OCI-LY3 (cell line): ENCODE results near the gene TPCN1.

Source experiments
- H2AFZ ChIP-seq: fragments of 200-600, 300-600 bp; shearing (Covaris generic); 2 replicates; pipeline ENCODE4 v1.6.0; 2014; ENCODE audit warnings: antibody characterized with exemption, low read depth, low read length
- H3K27ac ChIP-seq: fragments of 200-600, 300-600 bp; sonication (generic); 2 replicates; pipeline ENCODE4 v1.5.1; 2014; ENCODE audit warnings: mild to moderate bottlenecking, low read length, moderate library complexity, mixed read lengths
- H3K27me3 ChIP-seq: fragments of 200-600, 300-600 bp; sonication (generic); 2 replicates; pipeline ENCODE4 v1.6.1; 2014; ENCODE audit warnings: low read depth, low read length, mixed read lengths
- H3K36me3 ChIP-seq: fragments of 200-600, 300-600 bp; sonication (generic); replicated peaks from 2 replicates; pipeline ENCODE3; 2014; ENCODE audit warnings: low read depth, low read length, mixed read lengths
- H3K4me1 ChIP-seq: fragments of 300-600, 200-600 bp; sonication (generic); 2 replicates; pipeline ENCODE4 v1.6.1; 2014; ENCODE audit warnings: low read length, mixed read lengths
- H3K4me2 ChIP-seq: fragments of 200-600, 300-600 bp; sonication (generic); 2 replicates; pipeline ENCODE4 v1.6.1; 2014; ENCODE audit warnings: low read length, mixed read lengths
- H3K4me3 ChIP-seq: fragments of 300-600, 200-600 bp; sonication (generic); 2 replicates; pipeline ENCODE4 v1.5.1; 2014; ENCODE audit warnings: antibody characterized with exemption, mild to moderate bottlenecking, low read length, moderate library complexity
- H3K79me2 ChIP-seq: fragments of 300-600, 200-600 bp; shearing (Covaris generic); 2 replicates; pipeline ENCODE4 v1.6.1; 2014; ENCODE audit warnings: mild to moderate bottlenecking, low read length, mixed read lengths
- H3K9ac ChIP-seq: fragments of 300-600, 200-600 bp; shearing (Covaris generic); 2 replicates; pipeline ENCODE4 v1.6.0; 2014; ENCODE audit warnings: mild to moderate bottlenecking, low read length, moderate library complexity
- H3K9me3 ChIP-seq: fragments of 200-600, 300-600 bp; shearing (Covaris generic); 2 replicates; pipeline ENCODE4 v1.6.1; 2014; ENCODE audit warnings: low read length, mixed read lengths; ENCODE audit not compliant: insufficient read depth
- H4K20me1 ChIP-seq: fragments of 200-600, 300-600 bp; sonication (generic); 2 replicates; pipeline ENCODE4 v1.6.1; 2016; ENCODE audit warnings: low read length, mixed read lengths; ENCODE audit not compliant: insufficient read depth
- CTCF ChIP-seq: fragments of 200-600, 300-600 bp; sonication (generic); IDR thresholded peaks from 2 replicates; pipeline ENCODE4 v1.5.1; 2014; ENCODE audit warnings: antibody characterized with exemption, low read length, low read depth
- EZH2phosphoT487 ChIP-seq: fragments of 200-600 bp; shearing (Covaris generic); IDR thresholded peaks from 2 replicates; pipeline ENCODE4 v1.6.1; 2018; ENCODE audit warnings: antibody characterized with exemption, mixed run types, low read depth

Gene TPCN1

DNA sequence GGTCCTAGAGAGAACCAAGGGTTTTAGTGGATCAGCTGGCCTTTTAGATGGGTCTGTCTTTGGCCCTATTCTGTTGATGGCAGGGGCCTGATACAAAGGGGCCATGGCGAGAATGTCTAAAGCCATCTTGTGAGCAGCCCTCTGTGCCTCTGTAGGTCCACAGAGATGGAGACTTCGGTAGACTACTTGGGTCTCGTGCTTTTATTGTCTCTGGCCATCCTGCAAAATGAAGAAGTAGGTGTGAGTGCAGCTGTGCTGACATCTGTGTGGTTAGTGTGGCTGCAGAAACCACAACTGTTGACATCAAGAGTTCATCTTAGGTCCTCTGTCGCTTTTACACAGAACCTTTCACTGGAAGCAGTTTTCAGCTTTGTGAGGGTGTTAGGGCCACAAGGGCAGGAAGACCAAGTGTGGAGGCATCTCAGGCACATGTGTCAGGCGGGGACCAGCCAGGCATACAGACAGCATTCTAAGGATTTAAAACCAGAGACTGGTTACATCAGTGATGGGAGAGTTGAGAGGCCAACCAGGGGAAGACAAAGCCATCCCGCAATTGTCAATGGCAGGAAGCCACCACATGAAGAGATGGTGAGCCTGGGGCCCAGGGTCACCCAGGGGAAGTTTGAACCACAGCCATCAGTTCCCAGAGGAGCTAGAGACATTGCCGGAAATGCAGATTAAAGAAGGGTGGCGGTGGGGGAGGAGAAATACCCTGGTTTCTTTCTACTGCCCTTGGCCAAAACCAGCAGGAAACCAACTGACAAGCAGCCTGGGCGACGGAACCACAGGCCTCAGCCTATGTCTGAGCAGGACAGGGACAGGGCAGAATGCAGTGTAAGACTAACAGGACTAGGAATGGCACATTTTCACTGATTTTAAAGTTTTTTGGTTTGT, 13.0 kb upstream of the TPCN1 start:
- TF ChIP-seq EZH2phosphoT487 (no peak), CTCF (no peak)
- no peaks in the 10 kb centered on the region for H3K79me2 ChIP-seq
- peak overlapping the region; percentile 63 for H3K4me2 ChIP-seq
- peak overlapping the region; percentile 39; the same call in 1 of the 2 replicates for H3K9ac ChIP-seq
- peaks cover 37% of the 10 kb centered on the region for H3K4me1 ChIP-seq
- no peaks in the 10 kb centered on the region for H3K36me3 ChIP-seq
- peaks cover 3% of the 10 kb centered on the region; the same call in 1 of the 2 replicates for H3K9me3 ChIP-seq
- H2AFZ ChIP-seq: peak overlapping the region; percentile 12; the same call in 1 of the 2 replicates
- no peaks in the 10 kb centered on the region for H4K20me1 ChIP-seq
- peak overlapping the region; percentile 22 for H3K4me3 ChIP-seq
- H3K27ac ChIP-seq: peak overlapping the region; percentile 83
- H3K27me3 ChIP-seq: no peaks in the 10 kb centered on the region

GRCh38 chr12:113211160-113211559, 10.1 kb upstream of the TPCN1 start:
- H3K79me2 ChIP-seq: no peaks in the 10 kb centered on the region
- no peaks in the 10 kb centered on the region for H3K27me3 ChIP-seq
- no peak overlapping the region for H3K4me2 ChIP-seq
- no peak overlapping the region for H3K27ac ChIP-seq
- H3K4me1 ChIP-seq: peaks cover 54% of the 10 kb centered on the region
- no peak overlapping the region for H3K9ac ChIP-seq
- H2AFZ ChIP-seq: no peak overlapping the region
- H4K20me1 ChIP-seq: no peaks in the 10 kb centered on the region
- TF ChIP-seq CTCF (no peak), EZH2phosphoT487 (no peak)
- H3K4me3 ChIP-seq: no peak overlapping the region
- H3K9me3 ChIP-seq: peaks cover 3% of the 10 kb centered on the region; the same call in 1 of the 2 replicates
- H3K36me3 ChIP-seq: no peaks in the 10 kb centered on the region

GRCh38 chr12:113214895-113215400, 6.3 kb upstream of the TPCN1 start:
- Histone ChIP-seq H3K79me2 (no peaks in the 10 kb centered on the region), H2AFZ (no peak overlapping the region), H3K27me3 (no peaks in the 10 kb centered on the region; the same call in 1 of the 2 replicates), H3K36me3 (no peaks in the 10 kb centered on the region), H3K27ac (no peak overlapping the region), H3K4me1 (peaks cover 25% of the 10 kb centered on the region), H4K20me1 (no peaks in the 10 kb centered on the region), H3K4me3 (no peak overlapping the region), H3K4me2 (peak overlapping the region; percentile 36), H3K9me3 (no peaks in the 10 kb centered on the region), H3K9ac (no peak overlapping the region)
- TF ChIP-seq EZH2phosphoT487: no peak
- no peak for TF ChIP-seq CTCF

DNA sequence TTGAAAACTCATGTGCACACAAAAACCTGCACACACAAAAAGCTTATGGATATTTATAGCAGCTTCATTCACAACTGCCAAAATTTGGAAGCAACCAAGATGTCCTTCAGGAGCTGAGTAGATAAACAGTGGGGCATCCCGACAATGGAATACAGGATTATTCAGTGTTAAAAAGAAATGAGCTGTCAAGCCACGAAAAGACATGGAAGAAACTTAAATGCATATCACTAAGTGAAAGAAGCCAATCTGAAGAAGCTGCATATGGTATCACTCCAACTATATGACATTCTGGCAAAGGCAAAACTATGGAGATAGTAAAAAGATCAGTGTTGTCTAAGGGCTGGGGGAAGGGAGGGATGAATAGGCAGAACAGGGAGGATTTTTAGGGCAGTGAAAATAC, 5.2 kb upstream of the TPCN1 start:
- Histone ChIP-seq H3K9ac (no peak overlapping the region), H3K79me2 (no peaks in the 10 kb centered on the region), H3K9me3 (no peaks in the 10 kb centered on the region), H4K20me1 (no peaks in the 10 kb centered on the region), H3K27ac (no peak overlapping the region), H3K36me3 (no peaks in the 10 kb centered on the region), H2AFZ (no peak overlapping the region), H3K27me3 (no peaks in the 10 kb centered on the region; the same call in 1 of the 2 replicates), H3K4me2 (no peak overlapping the region), H3K4me3 (no peak overlapping the region), H3K4me1 (peaks cover 27% of the 10 kb centered on the region)
- no peak for TF ChIP-seq EZH2phosphoT487
- no peak for TF ChIP-seq CTCF
